GM21360 (cell line): ENCODE results near the gene MT1HL1.
"Not testable (repeated sequence)": the region's sequence is repeated elsewhere in the genome, so short reads cannot be mapped to it uniquely, and the experiment has no call there.

ENCODE experiments used
- ATAC-seq: cut with Tn5 transposase; IDR thresholded peaks from one replicate; pipeline ENCODE4 v1.9.1; 2021; ENCODE audit warnings: mild to moderate bottlenecking, moderate library complexity; ENCODE audit not compliant: unreplicated experiment

MT1HL1 gene

DNA sequence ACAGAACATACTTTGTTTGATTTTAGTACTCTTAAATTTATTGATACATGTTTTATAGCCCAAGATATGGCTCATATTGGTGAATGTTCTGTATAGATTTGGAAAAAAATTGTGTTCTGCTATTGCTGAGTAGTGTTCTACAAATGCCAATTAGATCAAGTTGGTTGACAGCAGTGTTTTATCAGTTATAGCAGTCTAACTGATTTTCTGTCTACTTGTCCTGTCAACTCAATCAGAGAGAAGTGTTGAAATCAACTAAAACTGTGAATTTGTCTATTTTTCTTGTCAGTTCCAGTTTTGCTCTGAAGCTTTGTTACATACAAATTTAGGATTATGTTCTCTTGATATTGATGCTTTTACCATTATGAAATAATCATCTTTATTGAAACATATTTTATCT, 14.7 kb upstream of the MT1HL1 start:
- no peak for ATAC-seq

DNA sequence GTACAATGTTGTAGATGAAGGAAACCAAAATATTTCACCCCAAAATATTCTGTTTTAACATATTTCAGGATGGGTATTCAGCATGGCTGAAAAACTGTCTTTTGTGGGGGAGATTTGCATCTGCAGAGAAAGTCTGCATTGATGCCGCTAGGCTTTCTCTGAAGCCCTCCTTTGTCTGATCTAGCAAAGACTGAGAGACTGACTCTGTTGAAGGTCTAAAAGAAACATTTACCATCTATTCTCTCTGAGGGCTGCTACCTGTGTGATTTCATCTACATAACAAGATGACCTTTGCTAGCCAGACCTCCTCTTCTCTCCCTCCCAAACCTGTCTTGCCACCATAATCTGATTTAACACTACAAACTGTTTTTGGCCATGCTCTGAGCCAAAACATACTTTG, 12.4 kb upstream of the MT1HL1 start:
- no peak for ATAC-seq

DNA sequence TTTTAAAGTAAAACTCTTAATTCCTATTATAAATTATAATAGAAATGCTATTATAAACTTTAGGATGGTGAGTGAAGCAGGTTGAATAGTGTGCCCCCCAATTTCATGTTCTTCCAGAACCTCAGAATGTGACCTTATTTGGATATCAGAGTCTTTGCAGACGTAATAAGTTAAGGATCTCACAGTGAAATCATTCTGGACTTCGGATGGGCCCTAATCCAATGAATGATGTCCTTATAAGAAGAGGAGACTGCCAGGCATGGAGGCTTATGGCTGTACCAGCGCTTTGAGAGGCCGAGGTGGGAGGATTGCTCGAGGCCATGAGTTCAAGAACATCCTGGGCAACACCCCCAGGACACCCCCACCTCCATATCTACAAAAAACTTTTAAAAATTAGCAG, 9.4 kb upstream of the MT1HL1 start:
- ATAC-seq = no peak

DNA sequence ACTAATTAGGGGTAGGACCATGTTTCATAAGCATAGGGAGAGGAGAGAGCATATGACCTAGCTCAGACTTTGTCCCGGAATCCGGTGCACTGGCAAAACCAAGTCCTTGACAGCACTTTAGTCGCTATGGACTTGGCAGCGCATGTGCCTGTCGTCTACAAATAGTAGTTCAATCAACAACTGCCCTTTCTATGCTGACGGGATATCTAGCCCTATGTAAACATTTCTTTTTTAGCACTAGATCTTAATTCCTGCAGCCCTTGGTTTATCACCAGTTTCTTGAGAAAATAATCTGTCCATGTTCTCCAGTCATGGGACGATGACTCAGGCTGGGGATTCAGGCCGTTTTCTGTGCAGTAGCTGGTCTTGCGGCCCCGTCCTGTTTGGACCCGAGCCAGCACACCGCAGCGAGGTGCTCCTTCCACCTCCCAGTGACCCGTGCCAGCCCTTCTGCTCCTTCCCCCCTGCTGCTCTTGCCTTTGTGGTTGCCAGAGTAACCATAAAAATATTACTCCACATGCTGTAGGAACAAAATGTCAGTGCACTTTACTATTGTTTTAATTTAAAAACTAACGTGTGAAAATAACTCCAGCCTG, 8.6 kb upstream of the MT1HL1 start:
- no peak for ATAC-seq

DNA sequence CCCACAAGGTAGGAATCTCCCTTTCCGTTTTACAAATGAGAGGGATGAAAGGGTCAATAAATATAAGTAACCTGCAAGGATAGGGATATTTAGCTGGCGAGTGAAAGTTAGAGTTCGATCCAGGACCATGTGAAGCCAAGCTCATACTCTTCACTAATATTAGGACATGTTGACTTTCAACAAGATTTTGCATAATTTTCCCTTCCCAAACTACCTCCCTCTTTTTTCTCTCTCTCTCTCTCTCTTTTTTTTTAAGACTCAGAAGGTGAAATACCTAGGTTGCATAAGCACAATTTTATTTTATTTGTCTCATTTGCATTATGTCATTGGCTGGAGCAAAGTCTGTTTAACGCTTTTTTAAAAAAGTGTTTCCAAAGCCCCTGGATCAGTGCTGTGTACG, 8.1 kb upstream of the MT1HL1 start:
- no peak for ATAC-seq

DNA sequence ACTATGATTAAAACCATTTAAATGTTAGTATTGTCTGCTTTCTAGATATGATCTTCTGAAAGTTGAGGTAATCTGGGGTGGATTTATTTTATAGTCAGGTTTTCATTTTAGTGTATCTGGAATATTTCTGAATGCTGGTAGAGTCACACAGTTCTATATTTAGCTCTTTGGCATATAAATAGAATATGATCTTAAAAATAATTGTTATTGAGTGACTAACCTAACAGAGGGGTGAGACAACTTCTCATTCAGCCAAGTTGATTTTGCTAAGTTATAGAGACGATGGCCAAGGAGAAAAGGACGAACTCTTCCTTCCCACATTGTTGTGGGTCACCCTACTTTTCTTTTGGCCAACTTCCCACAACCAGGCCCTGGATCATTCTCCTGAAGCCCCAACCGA, 7.2 kb upstream of the MT1HL1 start:
- no peak for ATAC-seq

DNA sequence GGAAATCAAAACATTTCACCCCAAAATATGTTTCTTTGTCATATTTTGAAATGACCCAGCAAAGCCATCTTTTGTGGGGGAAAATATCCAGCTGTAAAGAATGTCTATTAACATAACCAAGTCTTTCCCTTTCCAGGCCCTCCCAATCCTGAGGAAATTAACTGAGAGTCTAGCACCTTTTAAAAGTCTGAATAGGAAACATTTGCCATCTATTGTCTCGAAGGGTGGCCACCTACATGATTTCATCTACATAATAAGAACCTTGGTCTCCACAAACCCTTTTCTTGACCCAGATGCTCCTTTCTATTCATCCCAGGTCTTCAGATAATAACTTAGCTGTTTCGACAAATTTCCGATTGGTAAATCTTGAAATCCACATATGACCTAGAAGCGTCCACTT, 5.4 kb upstream of the MT1HL1 start:
- ATAC-seq = no peak

DNA sequence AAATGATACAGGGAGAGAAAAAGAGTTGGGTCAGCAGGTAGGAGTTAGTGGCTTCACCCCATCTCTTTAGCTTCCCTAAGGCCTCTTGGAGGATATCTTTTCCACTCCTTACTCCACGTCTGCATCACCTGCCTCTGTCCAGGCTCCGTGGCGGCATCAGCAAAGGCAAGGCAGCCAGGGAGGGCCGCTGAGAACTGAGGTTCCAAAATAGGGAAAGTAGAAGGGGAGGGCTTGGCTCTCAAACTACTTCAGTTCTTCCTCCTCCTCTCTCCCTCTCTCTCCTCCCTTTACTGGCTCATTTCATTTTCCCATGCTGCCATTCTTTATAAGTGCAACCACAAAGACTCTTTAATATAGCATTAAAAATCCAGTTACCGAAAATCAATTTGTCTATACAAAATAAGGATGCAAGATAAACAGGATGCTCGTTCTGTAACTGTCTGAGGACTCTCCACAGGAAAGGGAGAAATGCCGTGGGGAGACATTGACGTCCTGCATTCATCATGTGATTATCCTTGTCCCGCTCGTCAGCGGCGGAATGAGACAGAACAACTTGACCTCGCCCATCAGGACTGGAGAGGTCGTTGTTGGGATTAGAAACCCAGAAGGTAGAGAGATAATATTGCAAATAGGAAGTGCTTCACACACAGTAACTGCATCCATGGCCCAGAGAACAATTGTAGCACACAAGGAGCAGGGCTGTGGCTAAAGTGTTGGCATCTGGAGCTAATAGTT, 3.1 kb upstream of the MT1HL1 start:
- ATAC-seq = no peak

DNA sequence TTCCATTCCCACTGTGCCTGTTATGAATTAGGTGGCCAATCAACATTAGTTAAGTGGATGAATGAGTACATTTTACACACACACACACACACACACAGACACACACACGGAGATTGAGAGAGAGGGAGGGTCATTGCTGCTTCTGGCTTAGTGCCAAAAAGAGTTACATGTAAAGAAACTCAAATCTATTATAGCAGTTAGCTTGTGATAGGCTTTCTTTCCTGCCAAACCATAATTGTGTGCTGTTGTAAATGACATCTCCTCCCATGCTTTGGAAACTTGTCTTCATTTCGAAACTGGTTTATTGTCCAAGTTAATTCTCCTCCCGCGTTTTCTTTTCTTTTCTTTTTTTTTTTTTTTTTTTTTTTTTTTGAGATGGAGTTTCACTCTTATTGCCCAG, 1.4 kb upstream of the MT1HL1 start:
- no peak for ATAC-seq

DNA sequence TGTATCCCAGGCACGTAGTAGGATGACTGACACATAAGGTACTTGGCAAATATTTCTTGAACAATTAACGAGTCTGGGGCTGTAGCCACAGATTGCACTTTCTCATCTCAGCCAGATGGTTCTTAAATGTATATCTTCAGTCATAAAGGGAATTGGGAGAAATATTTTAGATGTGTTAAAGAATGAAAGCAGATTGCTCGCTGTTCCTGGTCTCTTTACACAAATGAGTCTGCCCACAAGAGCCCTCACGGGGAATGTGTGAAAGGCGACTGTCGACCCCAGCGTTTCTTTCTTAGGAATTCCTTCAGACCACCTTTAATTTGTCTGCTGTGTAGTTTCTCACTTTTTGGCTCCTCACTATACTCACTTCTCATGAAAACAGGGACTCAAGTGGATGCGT, 725 bp downstream of the MT1HL1 start:
- no peak for ATAC-seq

DNA sequence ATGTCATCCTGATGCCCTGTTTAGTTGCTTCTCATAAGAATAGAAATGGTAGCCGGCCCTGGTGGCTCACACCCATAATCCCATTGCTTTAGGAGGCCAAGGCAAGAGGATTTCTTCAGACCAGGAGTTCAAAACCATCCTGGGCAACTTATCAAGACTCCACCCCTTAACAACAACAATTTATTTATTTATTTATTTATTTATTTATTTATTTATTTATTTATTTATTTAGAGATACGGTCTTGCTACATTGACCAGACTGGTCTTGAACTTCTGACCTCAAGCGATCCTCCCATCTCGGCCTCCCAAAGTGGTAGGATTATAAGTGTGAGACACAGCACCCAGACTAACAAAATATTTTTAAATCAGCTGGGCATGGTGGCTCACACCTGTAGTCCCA, 4.0 kb downstream of the MT1HL1 start:
- no peak for ATAC-seq

DNA sequence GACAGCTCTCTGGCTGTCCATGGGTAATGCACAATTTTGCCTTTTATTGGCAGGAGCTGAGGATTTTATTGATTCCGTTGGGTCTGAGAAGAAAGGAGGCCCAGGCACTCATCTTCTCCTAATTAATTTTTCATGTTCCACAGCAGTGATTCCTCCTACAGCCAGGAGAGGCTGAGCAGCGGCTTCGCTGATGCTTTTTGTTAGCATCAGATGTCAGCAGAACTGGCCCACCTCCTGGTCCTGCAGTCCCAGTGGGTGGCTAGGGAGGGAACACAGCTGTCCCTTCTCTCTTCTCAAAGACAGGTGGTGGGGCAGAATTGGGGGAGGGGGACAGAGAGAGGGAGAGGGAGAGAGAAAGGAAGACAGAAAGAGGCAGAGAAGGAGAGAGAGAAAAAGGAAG, 5.7 kb downstream of the MT1HL1 start:
- ATAC-seq = no peak

DNA sequence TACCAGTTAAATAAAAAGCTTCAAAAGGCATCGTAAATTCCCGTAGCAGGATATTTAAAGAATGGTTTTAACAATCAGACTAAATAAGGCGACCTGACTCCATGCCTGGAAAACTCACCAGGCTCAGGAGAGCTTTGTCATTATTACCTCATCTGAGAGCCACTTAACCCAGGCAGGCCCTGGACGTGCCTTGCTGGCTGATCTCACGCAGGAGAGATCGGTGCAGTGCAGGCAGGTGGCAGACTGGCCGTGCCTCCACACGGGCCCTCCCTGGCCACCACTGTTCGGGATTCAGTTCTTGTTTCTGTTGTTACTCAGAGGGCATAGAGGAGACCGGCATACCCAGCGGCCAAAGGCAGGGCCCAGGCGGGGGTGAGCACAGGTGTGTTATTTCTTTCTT, 6.4 kb downstream of the MT1HL1 start:
- ATAC-seq = no peak

DNA sequence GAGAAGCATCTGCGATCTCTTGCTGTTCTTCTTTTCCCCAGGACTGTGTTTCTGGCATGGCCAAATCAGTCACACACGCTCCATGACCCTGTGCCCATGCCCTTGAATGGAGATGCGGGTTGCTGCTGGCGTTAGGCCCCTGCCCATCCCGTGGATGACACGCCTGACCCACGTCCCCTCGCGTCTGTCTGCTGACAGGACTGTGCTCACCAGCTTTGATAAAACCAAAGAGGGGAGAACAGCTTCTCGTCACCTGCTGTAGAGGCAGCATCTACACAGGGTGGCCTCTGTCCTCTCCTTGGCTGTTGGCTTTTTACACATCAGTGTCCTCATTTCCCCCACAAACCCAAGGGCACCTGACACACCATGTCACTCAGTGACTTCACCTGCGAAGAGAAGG, 6.9 kb downstream of the MT1HL1 start:
- no peak for ATAC-seq

DNA sequence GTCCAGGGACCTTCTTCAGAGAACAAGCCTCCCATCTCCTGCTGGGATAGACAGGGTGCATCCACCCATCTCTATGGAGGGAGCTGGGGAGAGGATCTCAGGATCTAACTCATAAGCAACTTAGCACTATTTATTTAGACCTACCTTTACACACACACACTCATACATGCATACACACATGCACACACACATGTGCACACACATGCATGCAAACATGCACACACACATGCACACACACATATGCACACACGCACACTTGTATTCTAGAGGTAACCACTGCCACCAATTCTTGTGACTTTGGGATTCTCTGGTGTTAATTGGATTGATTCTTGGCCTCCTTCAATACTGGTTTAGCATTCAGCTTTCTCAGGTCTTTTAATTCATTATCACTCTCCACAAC, 9.8 kb downstream of the MT1HL1 start:
- no peak for ATAC-seq

DNA sequence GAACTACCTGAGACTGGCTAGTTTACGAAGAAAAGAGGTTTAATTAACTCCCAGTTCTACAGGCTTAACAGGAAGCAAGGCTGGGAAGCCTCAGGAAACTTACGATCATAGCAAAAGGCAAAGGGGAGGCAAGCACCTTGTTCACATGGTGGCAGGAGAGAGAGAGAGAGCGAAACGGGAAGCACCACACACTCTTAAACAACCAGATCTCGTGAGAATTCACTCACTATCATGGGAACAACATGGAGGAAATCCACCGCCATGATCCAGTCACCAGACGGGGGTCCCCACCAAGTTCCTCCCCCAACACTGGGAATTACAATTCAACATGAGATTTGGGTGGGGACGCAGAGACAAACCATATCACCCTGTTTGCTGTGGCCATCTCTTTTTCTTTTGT, 11.8 kb downstream of the MT1HL1 start:
- ATAC-seq = no peak

DNA sequence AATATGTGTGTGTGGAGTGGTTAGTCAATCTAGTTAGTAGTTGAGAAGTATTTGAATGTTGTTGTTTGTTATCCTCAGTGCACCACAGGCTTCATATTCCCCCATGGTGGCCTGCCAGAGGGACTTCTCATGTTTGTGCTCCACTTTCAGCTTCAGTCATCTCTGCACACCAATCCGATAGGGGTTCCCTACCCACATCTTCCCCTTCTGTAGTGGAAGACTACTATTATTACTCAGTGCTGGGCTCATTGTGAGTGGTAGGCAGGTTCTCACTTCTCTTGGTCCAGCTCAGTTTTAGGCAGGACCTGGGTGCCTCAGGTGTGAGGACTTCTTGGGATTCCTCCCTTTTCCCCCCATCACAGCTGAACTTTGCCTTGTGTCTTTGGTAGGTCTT, 14.2 kb downstream of the MT1HL1 start:
- ATAC-seq = no peak

DNA sequence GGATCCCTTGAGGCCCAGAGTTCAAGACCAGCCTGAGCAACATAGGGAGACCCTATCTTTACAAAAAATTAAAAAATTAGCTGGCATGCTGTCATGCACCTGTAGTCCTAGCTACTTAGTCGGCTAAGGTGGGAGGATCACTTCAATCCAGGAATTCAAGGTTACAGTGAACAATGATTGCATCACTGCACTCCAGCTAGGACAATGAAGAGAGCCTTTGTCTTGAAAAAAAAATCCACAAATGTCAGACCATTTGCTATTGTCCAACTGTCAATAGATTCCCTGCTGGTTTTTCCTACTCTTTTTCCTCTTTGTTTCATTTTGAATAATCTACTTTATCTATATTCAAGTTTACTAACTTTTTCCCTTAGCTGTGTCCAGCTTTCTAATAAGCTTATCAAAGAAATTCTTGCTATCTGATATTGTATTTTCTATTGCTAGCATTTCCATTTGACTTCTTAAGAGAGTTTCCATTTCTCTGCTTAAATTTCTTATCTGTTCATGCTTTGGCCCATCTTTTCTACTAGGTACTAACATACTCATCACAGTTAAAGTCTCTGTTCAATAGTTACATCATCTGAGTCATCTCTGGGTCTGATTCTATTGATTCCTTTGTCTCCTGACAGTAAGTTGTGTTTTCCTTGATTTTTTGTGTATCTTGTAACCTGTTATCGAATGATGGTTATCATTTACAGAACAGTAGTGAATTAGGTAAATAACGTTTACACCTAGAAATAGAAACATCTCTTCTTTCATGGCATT, 14.8 kb downstream of the MT1HL1 start:
- ATAC-seq = no peak

DNA sequence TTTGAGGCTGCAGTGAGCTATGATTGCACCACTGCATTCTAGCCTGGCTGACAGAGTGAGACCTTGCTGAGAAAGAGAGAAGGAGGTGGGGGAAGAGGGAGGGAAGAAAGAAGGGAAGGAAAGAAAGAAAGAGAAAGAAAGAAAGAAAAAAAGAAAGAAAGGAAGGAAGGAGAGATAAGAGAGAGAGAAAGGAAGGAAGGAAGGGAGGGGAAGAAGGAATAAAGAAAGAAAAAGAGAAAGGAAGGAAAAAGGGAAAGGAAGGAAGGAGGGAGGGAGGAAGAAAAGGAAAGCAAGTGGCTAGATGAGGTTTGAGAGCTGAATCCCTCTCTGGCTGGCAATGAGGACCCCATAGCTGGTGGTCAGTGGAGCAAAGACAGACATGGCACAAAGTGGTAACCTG, 20.4 kb downstream of the MT1HL1 start:
- no peak for ATAC-seq

DNA sequence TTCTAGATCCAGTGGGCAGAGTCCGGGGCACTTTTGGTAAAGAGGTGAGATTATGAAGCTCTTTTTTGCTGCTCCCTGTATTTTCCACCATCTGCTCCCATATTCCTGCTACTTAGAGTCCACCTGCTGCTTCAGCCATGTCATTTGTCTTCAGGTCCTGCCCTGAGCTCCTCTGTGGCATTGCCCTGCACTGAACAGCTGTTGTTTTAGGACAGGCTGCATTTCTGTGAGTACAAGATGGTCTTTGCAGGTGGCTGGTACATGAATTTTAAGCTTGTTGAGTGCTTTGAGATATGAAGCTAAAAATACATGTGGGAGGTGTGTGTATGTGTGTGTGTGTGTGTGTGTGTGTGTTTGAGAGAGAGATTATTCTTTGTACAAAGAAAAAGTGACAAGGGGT, 21.9 kb downstream of the MT1HL1 start:
- ATAC-seq = no peak

DNA sequence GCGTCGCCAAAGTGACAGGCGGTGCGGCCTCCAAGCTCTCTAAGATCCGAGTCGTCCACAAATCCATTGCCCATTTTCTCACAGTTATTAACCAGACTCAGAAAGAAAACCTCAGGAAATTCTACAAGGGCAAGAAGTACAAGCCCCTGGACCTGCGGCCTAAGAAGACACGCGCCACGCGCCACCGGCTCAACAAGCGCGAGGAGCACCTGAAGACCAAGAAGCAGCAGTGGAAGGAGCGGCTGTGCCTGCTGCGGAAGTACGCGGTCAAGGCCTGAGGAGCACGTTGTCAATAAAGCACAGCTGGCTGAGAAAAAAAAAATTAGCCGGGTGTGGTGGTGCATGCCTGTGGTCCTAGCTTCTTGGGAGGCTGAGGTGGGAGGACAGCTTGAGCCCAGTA, 22.8 kb downstream of the MT1HL1 start:
- ATAC-seq = not testable (repeated sequence)

DNA sequence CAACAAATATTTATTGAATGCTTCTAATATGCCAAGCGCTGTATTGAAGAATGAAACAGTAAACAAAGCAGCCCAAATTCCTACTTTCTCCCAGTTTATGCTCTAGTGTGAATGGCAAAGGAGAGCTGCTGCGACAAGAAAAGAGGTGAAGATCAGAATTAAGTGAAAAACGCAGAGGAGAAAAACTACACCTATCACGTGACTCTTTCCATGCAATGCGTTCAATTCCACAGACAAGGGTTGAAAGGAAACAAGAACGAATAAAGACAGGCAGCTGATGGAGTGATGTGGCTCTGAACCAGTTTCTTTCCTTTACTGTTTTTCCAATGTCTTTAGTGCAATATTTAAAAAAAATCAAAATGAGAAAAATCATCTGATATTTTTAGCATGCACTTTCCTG, 23.6 kb downstream of the MT1HL1 start:
- ATAC-seq = no peak
